Endothelial cell (in vitro differentiated cells): ENCODE results near the gene NCAM1. TPM values are rescaled to one million over a fixed set of nuclear protein-coding genes. Genes with fewer than 3 reads are reported as not detected.

Experiments used
- DNase-seq: peaks from one replicate; pipeline ENCODE4 v3.0.0; 2021; ENCODE audit warnings: low spot score
- H3K27ac Mint-ChIP-seq: one replicate; pipeline ENCODE4 v1.8.0; 2021; ENCODE audit warnings: mixed read lengths, inconsistent platforms; ENCODE audit not compliant: unreplicated experiment
- H3K27me3 Mint-ChIP-seq: one replicate; pipeline ENCODE4 v1.8.0; 2021; ENCODE audit warnings: mild to moderate bottlenecking, moderate library complexity, mixed read lengths, inconsistent platforms; ENCODE audit not compliant: unreplicated experiment
- H3K36me3 Mint-ChIP-seq: one replicate; pipeline ENCODE4 v1.8.0; 2021; ENCODE audit warnings: mild to moderate bottlenecking, low read depth, mixed read lengths, inconsistent platforms; ENCODE audit not compliant: unreplicated experiment
- H3K4me1 Mint-ChIP-seq: one replicate; pipeline ENCODE4 v1.8.0; 2021; ENCODE audit warnings: mild to moderate bottlenecking, mixed read lengths, inconsistent platforms; ENCODE audit not compliant: unreplicated experiment
- H3K4me3 Mint-ChIP-seq: one replicate; pipeline ENCODE4 v1.8.0; 2021; ENCODE audit warnings: mild to moderate bottlenecking, mixed read lengths, inconsistent platforms; ENCODE audit not compliant: unreplicated experiment
- H3K9me3 Mint-ChIP-seq: one replicate; pipeline ENCODE4 v1.8.0; 2021; ENCODE audit warnings: mixed read lengths, inconsistent platforms; ENCODE audit not compliant: unreplicated experiment
- total RNA-seq: library from RNA; stranded (reverse); fragmentation: NEBNext Ultra II Directional; extraction: Animal tissue kit (Norgen Biotek cat#: 25700); gene quantifications from one replicate; pipeline ENCODE4 v1.2.1, GENCODE V29; 2021; ENCODE audit not compliant: unreplicated experiment
- TF ChIP-seq, protein P1 (sequence below): fragments of 200-600 bp; sonication (generic); IDR thresholded peaks from one replicate; pipeline ENCODE4 v1.5.0; 2021; ENCODE audit warnings: antibody characterized with exemption; ENCODE audit not compliant: unreplicated experiment

Gene NCAM1
- total RNA-seq, 1 donor from 2014 or later: 21.9 TPM

- Mint-ChIP-seq H3K4me3 (no peak overlapping the region), H3K27me3 (peaks cover 3% of the 10 kb centered on the region)
Measured at GRCh38 chr11:113202431-113202830, 241.2 kb downstream of the NCAM1 start.

GRCh38 chr11:113203141-113203753 is 242.0 kb downstream of the NCAM1 start:
- H3K36me3 Mint-ChIP-seq: peaks cover 3% of the 10 kb centered on the region
- peaks cover 8% of the 10 kb centered on the region for H3K4me1 Mint-ChIP-seq
- H3K9me3 Mint-ChIP-seq: no peaks in the 10 kb centered on the region
- no peak overlapping the region for H3K27ac Mint-ChIP-seq
- peaks cover 3% of the 10 kb centered on the region for H3K27me3 Mint-ChIP-seq
- H3K4me3 Mint-ChIP-seq: no peak overlapping the region
- TF ChIP-seq, protein P1, sequence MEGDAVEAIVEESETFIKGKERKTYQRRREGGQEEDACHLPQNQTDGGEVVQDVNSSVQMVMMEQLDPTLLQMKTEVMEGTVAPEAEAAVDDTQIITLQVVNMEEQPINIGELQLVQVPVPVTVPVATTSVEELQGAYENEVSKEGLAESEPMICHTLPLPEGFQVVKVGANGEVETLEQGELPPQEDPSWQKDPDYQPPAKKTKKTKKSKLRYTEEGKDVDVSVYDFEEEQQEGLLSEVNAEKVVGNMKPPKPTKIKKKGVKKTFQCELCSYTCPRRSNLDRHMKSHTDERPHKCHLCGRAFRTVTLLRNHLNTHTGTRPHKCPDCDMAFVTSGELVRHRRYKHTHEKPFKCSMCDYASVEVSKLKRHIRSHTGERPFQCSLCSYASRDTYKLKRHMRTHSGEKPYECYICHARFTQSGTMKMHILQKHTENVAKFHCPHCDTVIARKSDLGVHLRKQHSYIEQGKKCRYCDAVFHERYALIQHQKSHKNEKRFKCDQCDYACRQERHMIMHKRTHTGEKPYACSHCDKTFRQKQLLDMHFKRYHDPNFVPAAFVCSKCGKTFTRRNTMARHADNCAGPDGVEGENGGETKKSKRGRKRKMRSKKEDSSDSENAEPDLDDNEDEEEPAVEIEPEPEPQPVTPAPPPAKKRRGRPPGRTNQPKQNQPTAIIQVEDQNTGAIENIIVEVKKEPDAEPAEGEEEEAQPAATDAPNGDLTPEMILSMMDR: no peak
- no peak for DNase-seq

More at GRCh38 chr11:113202431-113202830, 241.2 kb downstream of the NCAM1 start:
- TF ChIP-seq, protein P1: no peak
- H3K4me1 Mint-ChIP-seq: peaks cover 8% of the 10 kb centered on the region
- no peaks in the 10 kb centered on the region for H3K36me3 Mint-ChIP-seq
- H3K9me3 Mint-ChIP-seq: no peaks in the 10 kb centered on the region
- H3K27ac Mint-ChIP-seq: no peak overlapping the region
- DNase-seq: no peak

DNA sequence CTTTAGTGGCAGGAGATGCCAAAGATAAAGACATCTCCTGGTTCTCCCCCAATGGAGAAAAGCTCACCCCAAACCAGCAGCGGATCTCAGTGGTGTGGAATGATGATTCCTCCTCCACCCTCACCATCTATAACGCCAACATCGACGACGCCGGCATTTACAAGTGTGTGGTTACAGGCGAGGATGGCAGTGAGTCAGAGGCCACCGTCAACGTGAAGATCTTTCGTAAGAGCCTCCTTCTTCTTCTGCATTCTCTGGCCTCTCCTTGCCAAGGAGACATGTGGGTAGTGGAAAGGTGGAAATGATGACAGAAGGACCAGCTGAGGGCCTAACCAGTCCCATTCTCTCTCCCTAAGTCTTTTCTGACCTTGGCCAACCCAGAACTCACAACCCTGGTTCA is 243.1 kb downstream of the NCAM1 start:
- TF ChIP-seq, protein P1: no peak
- peaks cover 3% of the 10 kb centered on the region for H3K27me3 Mint-ChIP-seq
- H3K4me1 Mint-ChIP-seq: peaks cover 8% of the 10 kb centered on the region
- peaks cover 9% of the 10 kb centered on the region for H3K36me3 Mint-ChIP-seq
- no peak for DNase-seq
- no peaks in the 10 kb centered on the region for H3K9me3 Mint-ChIP-seq
- H3K27ac Mint-ChIP-seq: no peak overlapping the region
- H3K4me3 Mint-ChIP-seq: no peak overlapping the region

GRCh38 chr11:113213549-113213948 is 252.3 kb downstream of the NCAM1 start:
- peaks cover 3% of the 10 kb centered on the region for H3K36me3 Mint-ChIP-seq

DNA sequence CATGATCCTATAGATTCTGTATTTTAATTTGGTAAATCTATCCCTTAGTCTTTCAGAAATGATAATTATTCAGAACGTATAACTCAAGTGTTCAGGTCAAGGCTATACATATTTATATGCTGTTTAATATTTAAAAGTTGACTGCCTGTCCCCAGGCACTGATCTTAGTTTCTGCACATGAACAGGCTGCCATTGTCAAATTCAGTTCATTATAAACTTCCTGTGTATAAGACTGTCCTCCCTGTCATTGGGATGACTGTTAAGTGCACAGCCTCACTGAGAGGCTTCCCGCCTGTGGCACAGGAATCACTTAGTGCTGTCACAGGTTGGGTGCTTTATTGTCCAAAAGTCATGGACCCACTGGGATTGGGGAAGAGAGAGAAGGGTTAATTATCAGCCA is 261.0 kb downstream of the NCAM1 start:
- Mint-ChIP-seq H3K4me1 (no peaks in the 10 kb centered on the region), H3K36me3 (peaks cover 8% of the 10 kb centered on the region), H3K27ac (no peak overlapping the region), H3K9me3 (no peaks in the 10 kb centered on the region), H3K4me3 (no peak overlapping the region), H3K27me3 (no peaks in the 10 kb centered on the region)
- no peak for DNase-seq
- TF ChIP-seq, protein P1: no peak

More at GRCh38 chr11:113213549-113213948, 252.3 kb downstream of the NCAM1 start:
- no peak for DNase-seq
- Mint-ChIP-seq H3K4me3 (no peak overlapping the region), H3K27me3 (peaks cover 1% of the 10 kb centered on the region), H3K9me3 (no peaks in the 10 kb centered on the region), H3K4me1 (no peaks in the 10 kb centered on the region), H3K27ac (no peak overlapping the region)
- TF ChIP-seq, protein P1: no peak
